ENCODE measurements around the gene UFM1.

Gene UFM1

GRCh38 chr13:38394777-38395496 lies 45.3 kb downstream of the UFM1 start:
- FAIRE-seq = no peak

GRCh38 chr13:38395497-38395788 lies 45.8 kb downstream of the UFM1 start:
- DNase-seq (ENCODE audit: insufficient read length) (no peak), FAIRE-seq (no peak)
- TF ChIP-seq TAF1 (IDR thresholded peaks at IDR 0.05; ENCODE audit: borderline replicate concordance, low read depth, low read length) = no peak
- no peak for TF ChIP-seq POLR2A (IDR thresholded peaks at IDR 0.05; ENCODE audit: low read depth, low read length)
- TF ChIP-seq POLR2AphosphoS5 (IDR thresholded peaks at IDR 0.05; ENCODE audit: low read depth, low read length) = no peak

More at GRCh38 chr13:38394777-38395496, 45.3 kb downstream of the UFM1 start:
- DNase-seq (ENCODE audit: insufficient read length) = no peak
- TF ChIP-seq POLR2AphosphoS5 (IDR thresholded peaks at IDR 0.05; ENCODE audit: low read depth, low read length) (no peak), POLR2A (IDR thresholded peaks at IDR 0.05; ENCODE audit: low read depth, low read length) (no peak), TAF1 (IDR thresholded peaks at IDR 0.05; ENCODE audit: borderline replicate concordance, low read depth, low read length) (no peak)

GRCh38 chr13:38398711-38399493 lies 49.3 kb downstream of the UFM1 start:
- FAIRE-seq (no peak), DNase-seq (ENCODE audit: insufficient read length) (no peak)
- no peak for TF ChIP-seq POLR2AphosphoS5 (IDR thresholded peaks at IDR 0.05; ENCODE audit: low read depth, low read length)
- no peak for TF ChIP-seq POLR2A (IDR thresholded peaks at IDR 0.05; ENCODE audit: low read depth, low read length)
- TF ChIP-seq TAF1 (IDR thresholded peaks at IDR 0.05; ENCODE audit: borderline replicate concordance, low read depth, low read length) = no peak

- FAIRE-seq = no peak
- TF ChIP-seq TAF1 (IDR thresholded peaks at IDR 0.05; ENCODE audit: borderline replicate concordance, low read depth, low read length) = no peak
- TF ChIP-seq POLR2AphosphoS5 (IDR thresholded peaks at IDR 0.05; ENCODE audit: low read depth, low read length) = no peak
- no peak for TF ChIP-seq POLR2A (IDR thresholded peaks at IDR 0.05; ENCODE audit: low read depth, low read length)
- no peak for DNase-seq (ENCODE audit: insufficient read length)
Measured at GRCh38 chr13:38399535-38399934, 49.9 kb downstream of the UFM1 start.

GRCh38 chr13:38401276-38401675 lies 51.6 kb downstream of the UFM1 start:
- TF ChIP-seq POLR2AphosphoS5 (IDR thresholded peaks at IDR 0.05; ENCODE audit: low read depth, low read length) (no peak), POLR2A (IDR thresholded peaks at IDR 0.05; ENCODE audit: low read depth, low read length) (no peak), TAF1 (IDR thresholded peaks at IDR 0.05; ENCODE audit: borderline replicate concordance, low read depth, low read length) (no peak)
- no peak for FAIRE-seq
- no peak for DNase-seq (ENCODE audit: insufficient read length)

- FAIRE-seq (no peak), DNase-seq (ENCODE audit: insufficient read length) (no peak)
- no peak for TF ChIP-seq TAF1 (IDR thresholded peaks at IDR 0.05; ENCODE audit: borderline replicate concordance, low read depth, low read length)
- no peak for TF ChIP-seq POLR2A (IDR thresholded peaks at IDR 0.05; ENCODE audit: low read depth, low read length)
- TF ChIP-seq POLR2AphosphoS5 (IDR thresholded peaks at IDR 0.05; ENCODE audit: low read depth, low read length) = no peak
Measured at GRCh38 chr13:38405216-38405615, 55.6 kb downstream of the UFM1 start.

- DNase-seq (ENCODE audit: insufficient read length) = no peak
- no peak for TF ChIP-seq TAF1 (IDR thresholded peaks at IDR 0.05; ENCODE audit: borderline replicate concordance, low read depth, low read length)
- no peak for TF ChIP-seq POLR2A (IDR thresholded peaks at IDR 0.05; ENCODE audit: low read depth, low read length)
- no peak for TF ChIP-seq POLR2AphosphoS5 (IDR thresholded peaks at IDR 0.05; ENCODE audit: low read depth, low read length)
- FAIRE-seq = no peak
Measured at GRCh38 chr13:38409771-38410170, 60.1 kb downstream of the UFM1 start.

- DNase-seq (ENCODE audit: insufficient read length) = no peak
- FAIRE-seq = no peak
- no peak for TF ChIP-seq POLR2AphosphoS5 (IDR thresholded peaks at IDR 0.05; ENCODE audit: low read depth, low read length)
Measured at GRCh38 chr13:38412266-38412665, 62.6 kb downstream of the UFM1 start.

All from GM12892 (cell line).